Large intestine (tissue), 3 donors: ENCODE measurements around the gene DNAJA3. TPM values are rescaled to one million over a fixed set of nuclear protein-coding genes. Genes with fewer than 3 reads are reported as not detected.

Experiments used
- DNase-seq, 2 donors: peaks; one replicate each; pipeline versions ENCODE4 v3.0.0 to v3.0.0-alpha.2; 2013
- H3K27ac ChIP-seq: one replicate; pipeline ENCODE4 v1.5.1; 2013; ENCODE audit warnings: low read length
- H3K27me3 ChIP-seq: 2 replicates; pipeline ENCODE4 v1.6.1; 2013; ENCODE audit warnings: low read length; ENCODE audit not compliant: control insufficient read depth, insufficient read depth
- H3K36me3 ChIP-seq: 2 replicates; pipeline ENCODE4 v1.6.1; 2013; ENCODE audit warnings: low read length; ENCODE audit not compliant: control insufficient read depth, insufficient read depth
- H3K4me1 ChIP-seq: one replicate; pipeline ENCODE4 v1.6.1; 2013; ENCODE audit warnings: low read length; ENCODE audit not compliant: control insufficient read depth, insufficient read depth
- H3K4me3 ChIP-seq: one replicate; pipeline ENCODE4 v1.5.1; 2013; ENCODE audit warnings: low read length
- H3K9me3 ChIP-seq: one replicate; pipeline ENCODE4 v1.6.1; 2013; ENCODE audit warnings: mild to moderate bottlenecking, low read depth, low read length, moderate library complexity; ENCODE audit not compliant: control insufficient read depth
- WGBS: methylation state at CpG from one replicate; pipeline ENCODE4 v1.1.5; 2013; ENCODE audit warnings: low lambda C conversion rate; ENCODE audit not compliant: insufficient coverage; 5-methylcytosine and 5-hydroxymethylcytosine counted together
- polyA plus RNA-seq: library from polyadenylated mRNA; unstranded; fragments of 120-200 nt; gene quantifications from one replicate; pipeline ENCODE4 v1.2.1, GENCODE V29; 2013

The DNAJA3 gene
- polyA plus RNA-seq, 1 donor = 46.0 TPM

GRCh38 chr16:4381072-4381934 is 44.4 kb upstream of the DNAJA3 start:
- H3K27me3 ChIP-seq = no peaks in the 10 kb centered on the region
- peaks cover 3% of the 10 kb centered on the region for H3K4me1 ChIP-seq
- peaks cover 49% of the 10 kb centered on the region for H3K36me3 ChIP-seq
- WGBS = no CpG with 5 or more reads among the region's 59 CpGs
- no peak overlapping the region for H3K27ac ChIP-seq
- H3K9me3 ChIP-seq = peaks cover 3% of the 10 kb centered on the region
- no peak for DNase-seq
- no peak overlapping the region for H3K4me3 ChIP-seq

- no peaks in the 10 kb centered on the region for H3K27me3 ChIP-seq
- no peak overlapping the region for H3K4me3 ChIP-seq
- no peaks in the 10 kb centered on the region for H3K4me1 ChIP-seq
- no peak for DNase-seq
- WGBS = no CpG with 5 or more reads among the region's 55 CpGs
- H3K36me3 ChIP-seq = peaks cover 58% of the 10 kb centered on the region
- peaks cover 3% of the 10 kb centered on the region for H3K9me3 ChIP-seq
- H3K27ac ChIP-seq = no peak overlapping the region
These were observed 43.5 kb upstream of the DNAJA3 start for GRCh38 chr16:4381935-4382794.

GRCh38 chr16:4382795-4383357 is 42.8 kb upstream of the DNAJA3 start:
- WGBS = no CpG with 5 or more reads among the region's 21 CpGs
- Histone ChIP-seq H3K27me3 (no peaks in the 10 kb centered on the region), H3K4me3 (no peak overlapping the region), H3K4me1 (no peaks in the 10 kb centered on the region), H3K27ac (no peak overlapping the region), H3K9me3 (peaks cover 3% of the 10 kb centered on the region), H3K36me3 (peaks cover 62% of the 10 kb centered on the region)
- no peak for DNase-seq

GRCh38 chr16:4383591-4384444 is 41.9 kb upstream of the DNAJA3 start:
- Histone ChIP-seq H3K4me1 (no peaks in the 10 kb centered on the region), H3K9me3 (peaks cover 3% of the 10 kb centered on the region), H3K27me3 (no peaks in the 10 kb centered on the region), H3K36me3 (peaks cover 71% of the 10 kb centered on the region), H3K4me3 (no peak overlapping the region), H3K27ac (no peak overlapping the region)
- WGBS = no CpG with 5 or more reads among the region's 12 CpGs
- no peak for DNase-seq

- peaks cover 73% of the 10 kb centered on the region for H3K36me3 ChIP-seq
These were observed 41.1 kb upstream of the DNAJA3 start for GRCh38 chr16:4384509-4384942.

GRCh38 chr16:4385066-4385788 is 40.4 kb upstream of the DNAJA3 start:
- Histone ChIP-seq H3K4me1 (no peaks in the 10 kb centered on the region), H3K4me3 (no peak overlapping the region), H3K9me3 (peaks cover 3% of the 10 kb centered on the region), H3K27me3 (no peaks in the 10 kb centered on the region), H3K27ac (no peak overlapping the region), H3K36me3 (peaks cover 77% of the 10 kb centered on the region)
- WGBS = no CpG with 5 or more reads among the region's 20 CpGs
- DNase-seq = no peak

More at GRCh38 chr16:4384509-4384942, 41.1 kb upstream of the DNAJA3 start:
- Histone ChIP-seq H3K27ac (no peak overlapping the region), H3K27me3 (no peaks in the 10 kb centered on the region), H3K4me1 (no peaks in the 10 kb centered on the region), H3K4me3 (no peak overlapping the region), H3K9me3 (peaks cover 3% of the 10 kb centered on the region)
- WGBS = no CpG with 5 or more reads among the region's 20 CpGs
- DNase-seq = no peak

- WGBS = no CpG with 5 or more reads among the region's 11 CpGs
- Histone ChIP-seq H3K4me1 (no peaks in the 10 kb centered on the region), H3K36me3 (peaks cover 73% of the 10 kb centered on the region), H3K9me3 (peaks cover 3% of the 10 kb centered on the region), H3K4me3 (no peak overlapping the region), H3K27ac (no peak overlapping the region), H3K27me3 (no peaks in the 10 kb centered on the region)
- DNase-seq = no peak
These were observed 39.7 kb upstream of the DNAJA3 start for GRCh38 chr16:4385789-4386450.

GRCh38 chr16:4386451-4386805 is 39.2 kb upstream of the DNAJA3 start:
- Histone ChIP-seq H3K4me3 (no peak overlapping the region), H3K27me3 (no peaks in the 10 kb centered on the region), H3K27ac (no peak overlapping the region), H3K36me3 (peaks cover 70% of the 10 kb centered on the region), H3K9me3 (no peaks in the 10 kb centered on the region), H3K4me1 (no peaks in the 10 kb centered on the region)
- WGBS = no CpG with 5 or more reads among the region's 8 CpGs
- no peak for DNase-seq

- no peaks in the 10 kb centered on the region for H3K27me3 ChIP-seq
- H3K27ac ChIP-seq = no peak overlapping the region
- peaks cover 74% of the 10 kb centered on the region for H3K36me3 ChIP-seq
- no peak overlapping the region for H3K4me3 ChIP-seq
- WGBS = no CpG with 5 or more reads among the region's 10 CpGs
- DNase-seq = no peak
- peaks cover 1% of the 10 kb centered on the region for H3K4me1 ChIP-seq
- no peaks in the 10 kb centered on the region for H3K9me3 ChIP-seq
These were observed 38.6 kb upstream of the DNAJA3 start for GRCh38 chr16:4386951-4387565.
